ENCODE measurements around the gene ANKRD27.
"Not testable (repeated sequence)": the region's sequence is repeated elsewhere in the genome, so short reads cannot be mapped to it uniquely, and the experiment has no call there.

ANKRD27 gene

DNA sequence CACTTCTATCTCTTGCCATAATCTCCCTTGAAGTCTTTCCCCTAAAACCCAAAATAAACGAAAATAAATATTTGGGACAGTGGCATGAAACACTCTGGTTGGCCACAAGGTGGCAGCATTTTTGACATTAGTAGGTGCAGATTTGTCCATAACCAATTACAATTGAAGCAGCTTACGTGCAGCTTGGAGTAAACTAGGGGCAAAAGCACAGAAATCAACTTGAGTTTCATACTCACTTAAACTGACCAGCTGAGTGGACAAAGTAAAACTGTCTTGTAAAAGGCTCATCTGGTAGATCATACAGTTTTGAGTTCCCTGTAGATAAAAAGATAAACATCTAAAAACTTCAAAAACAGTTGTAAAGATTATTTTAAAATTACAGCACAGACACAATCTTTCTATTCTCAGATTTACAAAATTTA is 75.2 kb downstream of the ANKRD27 start:
- Histone ChIP-seq H3K36me3 (ENCODE audit: insufficient read depth, low read length) (peaks cover 88% of the 10 kb centered on the region), H3K9ac (ENCODE audit: low read depth, low read length) (no peak overlapping the region), H3K4me1 (ENCODE audit: insufficient read depth, low read length) (no peaks in the 10 kb centered on the region)

DNA sequence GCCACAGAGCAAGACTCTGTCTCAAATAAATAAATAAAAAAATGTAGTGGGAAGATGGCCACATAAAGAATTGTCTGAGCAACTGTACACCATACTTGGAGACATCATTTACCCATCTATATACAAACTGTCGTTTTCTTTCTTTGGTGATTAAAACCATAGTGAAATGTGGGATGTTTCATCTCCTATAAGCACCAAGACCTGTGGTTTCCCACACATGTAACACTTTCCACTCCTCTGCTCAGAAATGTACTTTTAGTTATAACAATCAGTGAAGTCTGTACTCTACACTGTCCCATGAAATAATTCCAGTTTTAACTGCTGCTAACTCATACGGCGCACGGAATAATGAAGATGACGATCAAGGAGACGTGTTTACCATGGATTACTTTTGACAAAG is 75.7 kb downstream of the ANKRD27 start:
- Histone ChIP-seq H3K4me1 (ENCODE audit: insufficient read depth, low read length) (no peaks in the 10 kb centered on the region), H3K27me3 (ENCODE audit: insufficient read depth, low read length) (no peaks in the 10 kb centered on the region), H3K9me3 (ENCODE audit: insufficient read depth, low read depth, low read length) (no peaks in the 10 kb centered on the region), H3K27ac (ENCODE audit: low read depth, low read length) (no peak overlapping the region), H3K36me3 (ENCODE audit: insufficient read depth, low read length) (peaks cover 88% of the 10 kb centered on the region), H3K4me3 (ENCODE audit: low read length) (no peak overlapping the region), H3K9ac (ENCODE audit: low read depth, low read length) (no peak overlapping the region)
- 99% methylated on average over 5 of the region's 6 CpGs for WGBS

More for the DNA sequence above, 75.2 kb downstream of the ANKRD27 start:
- 65% methylated on average over 2 of the region's 2 CpGs for WGBS
- Histone ChIP-seq H3K9me3 (ENCODE audit: insufficient read depth, low read depth, low read length) (no peaks in the 10 kb centered on the region), H3K4me3 (ENCODE audit: low read length) (no peak overlapping the region), H3K27ac (ENCODE audit: low read depth, low read length) (no peak overlapping the region), H3K27me3 (ENCODE audit: insufficient read depth, low read length) (no peaks in the 10 kb centered on the region)

DNA sequence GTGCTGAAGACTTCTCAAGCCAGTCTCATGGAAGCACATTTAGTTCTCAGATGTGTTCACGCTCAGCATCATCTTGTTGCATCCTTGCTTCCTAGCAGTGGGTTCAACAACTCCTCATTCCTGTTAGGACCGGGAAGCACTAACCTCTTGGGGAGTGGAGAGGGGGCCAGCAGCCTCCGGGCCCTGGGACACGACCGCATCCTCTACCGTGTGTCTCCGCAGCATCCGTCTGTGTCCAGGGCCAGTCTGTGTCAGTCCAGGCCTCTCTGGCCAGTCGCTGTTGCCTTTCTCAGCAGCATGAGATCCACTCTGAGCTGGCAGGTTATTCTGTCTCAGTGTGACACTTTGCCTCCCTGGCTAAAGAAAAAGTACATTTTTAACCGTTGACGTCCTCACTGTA is 77.0 kb downstream of the ANKRD27 start:
- no peak overlapping the region for H3K9ac ChIP-seq (ENCODE audit: low read depth, low read length)
- no peak overlapping the region for H3K4me3 ChIP-seq (ENCODE audit: low read length)
- peaks cover 87% of the 10 kb centered on the region for H3K36me3 ChIP-seq (ENCODE audit: insufficient read depth, low read length)
- H3K27me3 ChIP-seq (ENCODE audit: insufficient read depth, low read length), result no peaks in the 10 kb centered on the region
- H3K27ac ChIP-seq (ENCODE audit: low read depth, low read length), result no peak overlapping the region
- no peaks in the 10 kb centered on the region for H3K4me1 ChIP-seq (ENCODE audit: insufficient read depth, low read length)
- 97% methylated on average over 11 of the region's 11 CpGs for WGBS
- 0 out of 2 replicates have a peak, but pooled peaks cover 4% of the 10 kb centered on the region for H3K9me3 ChIP-seq (ENCODE audit: insufficient read depth, low read depth, low read length)

DNA sequence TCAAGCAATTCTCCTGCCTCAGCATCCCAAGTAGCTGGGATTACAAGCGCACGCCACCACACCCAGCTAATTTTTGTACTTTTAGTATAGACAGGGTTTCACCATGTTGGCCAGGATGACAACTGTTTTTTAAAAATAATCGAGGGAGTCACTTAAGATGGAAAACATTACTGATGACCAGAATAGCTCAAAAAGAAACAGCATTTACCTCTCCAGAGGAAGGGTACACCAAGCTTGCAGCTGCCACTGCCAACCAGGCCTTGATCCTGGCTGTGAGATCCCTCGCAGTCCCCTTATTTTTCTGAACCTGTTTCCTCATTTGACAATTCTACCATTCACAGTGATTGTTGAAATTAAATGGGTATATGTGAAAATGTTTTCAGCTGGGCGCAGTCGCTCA is 79.5 kb downstream of the ANKRD27 start:
- peaks cover 65% of the 10 kb centered on the region for H3K36me3 ChIP-seq (ENCODE audit: insufficient read depth, low read length)
- no peak overlapping the region for H3K4me3 ChIP-seq (ENCODE audit: low read length)
- 96% methylated on average over 6 of the region's 6 CpGs for WGBS

DNA sequence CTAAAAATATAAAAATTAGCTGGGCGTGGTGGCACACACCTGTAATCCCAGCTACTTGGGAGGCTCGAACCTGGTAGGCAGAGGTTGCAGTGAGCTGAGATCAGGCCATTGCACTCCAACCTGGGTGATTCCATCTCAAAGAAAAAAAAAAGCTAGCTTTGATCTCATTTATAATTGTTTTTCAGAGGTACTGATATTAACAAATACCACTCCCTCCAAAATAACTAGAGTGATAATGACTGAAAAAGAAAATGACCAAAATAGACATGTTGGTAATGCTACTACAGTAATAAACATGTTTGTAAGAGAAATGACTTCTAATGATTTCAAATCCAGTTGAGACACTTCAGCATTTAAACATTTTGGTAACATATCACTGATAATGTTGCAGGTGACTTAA is 81.0 kb downstream of the ANKRD27 start:
- Histone ChIP-seq H3K9ac (ENCODE audit: low read depth, low read length) (no peak overlapping the region), H3K4me3 (ENCODE audit: low read length) (no peak overlapping the region), H3K9me3 (ENCODE audit: insufficient read depth, low read depth, low read length) (0 out of 2 replicates have a peak, but pooled peaks cover 4% of the 10 kb centered on the region), H3K27ac (ENCODE audit: low read depth, low read length) (no peak overlapping the region), H3K36me3 (ENCODE audit: insufficient read depth, low read length) (peaks cover 54% of the 10 kb centered on the region), H3K27me3 (ENCODE audit: insufficient read depth, low read length) (no peaks in the 10 kb centered on the region), H3K4me1 (ENCODE audit: insufficient read depth, low read length) (no peaks in the 10 kb centered on the region)
- 100% methylated on average over 2 of the region's 2 CpGs for WGBS

More for the DNA sequence above, 79.5 kb downstream of the ANKRD27 start:
- H3K9ac ChIP-seq (ENCODE audit: low read depth, low read length), result no peak overlapping the region
- 0 out of 2 replicates have a peak, but pooled peaks cover 4% of the 10 kb centered on the region for H3K9me3 ChIP-seq (ENCODE audit: insufficient read depth, low read depth, low read length)
- H3K27me3 ChIP-seq (ENCODE audit: insufficient read depth, low read length), result no peaks in the 10 kb centered on the region
- no peaks in the 10 kb centered on the region for H3K4me1 ChIP-seq (ENCODE audit: insufficient read depth, low read length)
- H3K27ac ChIP-seq (ENCODE audit: low read depth, low read length), result no peak overlapping the region

DNA sequence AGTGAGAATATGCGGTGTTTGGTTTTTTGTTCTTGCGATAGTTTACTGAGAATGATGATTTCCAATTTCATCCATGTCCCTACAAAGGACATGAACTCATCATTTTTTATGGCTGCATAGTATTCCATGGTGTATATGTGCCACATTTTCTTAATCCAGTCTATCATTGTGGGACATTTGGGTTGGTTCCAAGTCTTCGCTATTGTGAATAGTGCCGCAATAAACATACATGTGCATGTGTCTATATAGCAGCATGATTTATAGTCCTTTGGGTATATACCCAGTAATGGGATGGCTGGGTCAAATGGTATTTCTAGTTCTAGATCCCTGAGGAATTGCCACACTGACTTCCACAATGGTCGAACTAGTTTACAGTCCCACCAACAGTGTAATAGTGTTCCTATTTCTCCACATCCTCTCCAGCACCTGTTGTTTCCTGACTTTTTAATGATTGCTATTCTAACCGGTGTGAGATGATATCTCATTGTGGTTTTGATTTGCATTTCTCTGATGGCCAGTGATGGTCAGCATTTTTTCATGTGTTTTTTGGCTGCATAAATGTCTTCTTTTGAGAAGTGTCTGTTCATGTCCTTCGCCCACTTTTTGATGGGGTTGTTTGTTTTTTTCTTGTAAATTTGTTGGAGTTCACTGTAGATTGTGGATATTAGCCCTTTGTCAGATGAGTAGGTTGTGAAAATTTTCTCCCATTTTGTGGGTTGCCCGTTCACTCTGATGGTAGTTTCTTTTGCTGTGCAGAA is 87.1 kb downstream of the ANKRD27 start:
- H3K4me1 ChIP-seq (ENCODE audit: insufficient read depth, low read length); H3K9ac ChIP-seq (ENCODE audit: low read depth, low read length); H3K27me3 ChIP-seq (ENCODE audit: insufficient read depth, low read length); H3K9me3 ChIP-seq (ENCODE audit: insufficient read depth, low read depth, low read length); H3K4me3 ChIP-seq (ENCODE audit: low read length); H3K27ac ChIP-seq (ENCODE audit: low read depth, low read length): not testable (repeated sequence)
- WGBS, result 89% methylated on average over 1 of the region's 8 CpGs
- H3K36me3 ChIP-seq (ENCODE audit: insufficient read depth, low read length), result peaks cover 41% of the 10 kb centered on the region

DNA sequence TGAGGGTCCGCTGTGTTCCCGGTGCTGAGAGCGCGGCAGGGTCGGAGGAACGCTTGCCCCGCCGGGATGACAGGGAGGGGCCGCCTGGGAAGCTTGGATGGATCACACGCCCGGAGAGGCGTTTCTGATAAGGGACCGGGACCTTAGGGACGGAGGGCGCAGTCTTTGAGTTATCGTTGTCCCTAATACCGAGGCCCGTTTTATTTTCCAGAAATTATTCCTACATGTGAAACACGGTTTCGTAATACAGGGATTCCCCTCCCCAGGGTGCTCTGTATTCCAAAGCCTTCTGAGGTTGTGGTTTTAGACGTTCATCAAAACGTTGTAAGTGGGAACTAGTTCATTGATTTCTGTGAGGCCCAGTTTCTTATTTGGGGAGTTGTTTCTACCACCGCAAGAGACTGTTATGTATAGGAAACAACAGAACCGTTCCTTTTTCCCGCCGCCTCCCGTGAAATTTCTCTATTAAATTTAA is 93.2 kb downstream of the ANKRD27 start:
- Histone ChIP-seq H3K9ac (ENCODE audit: low read depth, low read length) (peak overlapping the region; percentile 94), H3K27ac (ENCODE audit: low read depth, low read length) (no peak overlapping the region), H3K27me3 (ENCODE audit: insufficient read depth, low read length) (peaks cover 18% of the 10 kb centered on the region), H3K9me3 (ENCODE audit: insufficient read depth, low read depth, low read length) (peaks cover under 1% of the 10 kb centered on the region; the same call in 1 of the 2 replicates), H3K36me3 (ENCODE audit: insufficient read depth, low read length) (peaks cover 43% of the 10 kb centered on the region), H3K4me1 (ENCODE audit: insufficient read depth, low read length) (no peaks in the 10 kb centered on the region), H3K4me3 (ENCODE audit: low read length) (peak overlapping the region; percentile 84)
- 5% methylated on average over 27 of the region's 27 CpGs for WGBS

DNA sequence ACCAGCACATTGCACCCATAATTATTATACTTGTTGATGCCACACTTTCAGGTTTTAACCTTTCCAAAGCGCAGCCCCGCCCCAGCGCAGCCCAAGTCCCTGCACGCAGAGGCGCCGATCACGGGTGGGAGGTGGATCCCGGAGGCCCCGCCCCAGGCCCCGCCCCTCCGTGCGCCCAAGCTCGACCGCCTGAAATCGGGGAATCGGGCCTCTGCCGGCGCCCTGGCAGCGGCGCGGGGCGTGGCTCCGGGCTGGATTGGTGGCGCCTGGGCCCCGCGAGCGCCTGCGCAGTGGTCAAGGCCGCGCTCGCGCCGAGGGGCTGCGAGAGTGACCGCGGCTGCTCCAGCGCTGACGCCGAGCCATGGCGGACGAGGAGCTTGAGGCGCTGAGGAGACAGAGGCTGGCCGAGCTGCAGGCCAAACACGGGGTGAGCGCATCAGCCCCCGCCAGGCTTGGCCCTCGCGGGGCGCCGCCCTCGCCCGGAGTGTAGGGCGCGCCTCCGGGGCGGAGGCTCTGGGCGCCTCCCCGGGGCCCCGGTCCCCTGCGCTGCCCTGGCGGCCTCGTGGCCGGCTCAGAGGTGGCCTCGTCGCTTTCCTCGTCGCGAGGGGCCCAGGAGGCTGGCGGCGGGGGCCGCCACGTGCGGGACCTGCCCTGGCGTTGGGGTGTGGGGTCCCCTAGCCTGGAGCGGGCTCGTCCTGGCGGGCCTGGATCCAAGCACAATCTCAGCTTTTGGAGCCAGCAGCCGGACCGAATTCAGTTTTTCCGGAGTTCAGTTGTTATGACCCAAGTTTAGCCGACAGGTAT is 93.9 kb downstream of the ANKRD27 start, which contains the start of gene PDCD5:
PDCD5 (plus strand) TSS at position 290 of the 804 bp plus-strand sequence; CDS start at position 362, 72 bp downstream.
- peak within 1 kb of the TSS; percentile 94 for H3K9ac ChIP-seq (ENCODE audit: low read depth, low read length)
- no peaks in the 10 kb centered on the region for H3K9me3 ChIP-seq (ENCODE audit: insufficient read depth, low read depth, low read length)
- under 1% methylated on average over 81 of the region's 81 CpGs for WGBS
- H3K27me3 ChIP-seq (ENCODE audit: insufficient read depth, low read length), result peaks cover 18% of the 10 kb centered on the region
- H3K27ac ChIP-seq (ENCODE audit: low read depth, low read length), result 0 out of 2 replicates have a peak within 1 kb of the TSS, but pooled peaks have one; percentile 25
- peak within 1 kb of the TSS; percentile 84 for H3K4me3 ChIP-seq (ENCODE audit: low read length)
- H3K36me3 ChIP-seq (ENCODE audit: insufficient read depth, low read length), result peaks cover 36% of the 10 kb centered on the region
- no peaks in the 10 kb centered on the region for H3K4me1 ChIP-seq (ENCODE audit: insufficient read depth, low read length)

DNA sequence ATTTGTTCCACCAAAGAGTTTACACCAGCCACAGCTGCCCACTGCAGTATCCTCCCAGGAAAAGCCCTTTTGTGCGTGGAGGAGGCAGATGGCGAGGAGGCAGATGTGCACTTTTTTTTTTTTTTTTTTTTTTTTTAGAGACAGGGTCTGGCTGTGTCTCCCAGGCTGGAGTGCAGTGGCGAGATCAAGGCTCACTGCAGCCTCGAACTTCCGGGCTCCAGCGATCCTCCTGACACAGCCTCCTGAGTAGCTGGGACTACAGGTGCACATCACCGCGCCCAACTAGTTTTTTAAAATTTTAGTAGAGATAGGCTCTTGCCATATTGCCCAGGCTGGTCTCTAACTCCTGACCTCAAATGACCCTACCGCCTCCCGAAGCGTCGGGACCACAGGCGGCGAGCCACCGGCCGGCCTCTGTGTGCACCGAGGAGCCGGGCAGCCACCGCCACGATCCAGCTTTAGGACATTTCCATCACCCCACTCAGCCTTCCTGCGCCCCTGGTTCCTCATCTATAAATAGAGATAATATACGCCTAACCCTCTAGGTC is 94.6 kb downstream of the ANKRD27 start:
- Histone ChIP-seq H3K9ac (ENCODE audit: low read depth, low read length) (peak overlapping the region; percentile 47; the same call in 1 of the 2 replicates), H3K36me3 (ENCODE audit: insufficient read depth, low read length) (peaks cover 30% of the 10 kb centered on the region), H3K27me3 (ENCODE audit: insufficient read depth, low read length) (peaks cover 18% of the 10 kb centered on the region), H3K4me3 (ENCODE audit: low read length) (peak overlapping the region; percentile 84), H3K9me3 (ENCODE audit: insufficient read depth, low read depth, low read length) (no peaks in the 10 kb centered on the region), H3K4me1 (ENCODE audit: insufficient read depth, low read length) (no peaks in the 10 kb centered on the region), H3K27ac (ENCODE audit: low read depth, low read length) (no peak overlapping the region)
- 27% methylated on average over 22 of the region's 22 CpGs for WGBS

DNA sequence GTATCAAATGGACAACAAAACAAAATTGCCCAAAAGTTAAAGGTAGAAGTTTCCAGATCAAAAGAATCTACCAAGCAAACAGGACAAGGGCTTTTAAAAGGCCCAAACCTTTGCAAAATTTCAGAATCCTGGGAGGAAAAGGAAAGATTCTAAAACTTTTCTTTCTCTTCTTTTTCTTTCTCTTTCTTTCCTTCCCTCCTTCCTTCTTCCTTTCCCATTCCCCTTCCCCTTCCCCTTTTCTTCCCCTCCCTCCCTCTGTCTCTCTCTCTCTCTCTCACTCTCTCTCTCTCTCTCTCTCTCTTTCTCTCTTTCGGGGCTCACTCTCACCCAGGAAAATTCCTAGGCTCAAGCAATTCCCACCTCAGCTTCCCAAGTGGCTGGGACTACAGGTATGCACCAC is 98.2 kb downstream of the ANKRD27 start:
- WGBS, result 92% methylated on average over 1 of the region's 1 CpG
- no peak overlapping the region for H3K9ac ChIP-seq (ENCODE audit: low read depth, low read length)
- no peak overlapping the region for H3K4me3 ChIP-seq (ENCODE audit: low read length)

DNA sequence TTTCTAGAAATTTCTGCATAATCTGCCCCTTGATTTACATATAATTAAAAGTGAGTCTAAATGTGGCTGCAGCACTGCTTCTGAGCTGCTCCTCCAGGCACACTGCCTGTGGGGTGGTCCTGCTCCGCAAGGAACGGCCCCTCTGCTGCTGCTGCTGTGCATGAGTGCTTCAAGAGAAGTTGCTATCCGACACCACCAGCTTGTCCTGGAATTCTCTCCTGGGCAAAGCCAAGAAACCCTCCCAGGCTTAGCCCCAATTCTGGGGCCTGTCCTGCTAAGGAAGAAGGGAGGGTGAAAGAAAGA is 101.5 kb downstream of the ANKRD27 start:
- no peaks in the 10 kb centered on the region for H3K4me1 ChIP-seq (ENCODE audit: insufficient read depth, low read length)
- H3K27me3 ChIP-seq (ENCODE audit: insufficient read depth, low read length), result peaks cover 5% of the 10 kb centered on the region; the same call in 1 of the 2 replicates
- H3K36me3 ChIP-seq (ENCODE audit: insufficient read depth, low read length), result no peaks in the 10 kb centered on the region
- WGBS, result 81% methylated on average over 3 of the region's 3 CpGs
- no peak overlapping the region for H3K4me3 ChIP-seq (ENCODE audit: low read length)
- no peaks in the 10 kb centered on the region for H3K9me3 ChIP-seq (ENCODE audit: insufficient read depth, low read depth, low read length)
- H3K9ac ChIP-seq (ENCODE audit: low read depth, low read length), result no peak overlapping the region
- no peak overlapping the region for H3K27ac ChIP-seq (ENCODE audit: low read depth, low read length)

More for the DNA sequence above, 98.2 kb downstream of the ANKRD27 start:
- no peaks in the 10 kb centered on the region for H3K36me3 ChIP-seq (ENCODE audit: insufficient read depth, low read length)
- H3K27ac ChIP-seq (ENCODE audit: low read depth, low read length), result no peak overlapping the region
- no peaks in the 10 kb centered on the region for H3K9me3 ChIP-seq (ENCODE audit: insufficient read depth, low read depth, low read length)
- peaks cover 18% of the 10 kb centered on the region for H3K27me3 ChIP-seq (ENCODE audit: insufficient read depth, low read length)
- no peaks in the 10 kb centered on the region for H3K4me1 ChIP-seq (ENCODE audit: insufficient read depth, low read length)
